Measurements from ENCODE around the gene ACVR1B. TPM values are rescaled to one million over a fixed set of nuclear protein-coding genes. Genes with fewer than 3 reads are reported as not detected.

The ACVR1B gene
- total RNA-seq, 2 experiments from 2014 or later = 7.5 to 8.6 TPM

GRCh38 chr12:52045794-52046199 is 94.3 kb downstream of the ACVR1B start:
- TF ChIP-seq, protein P1, sequence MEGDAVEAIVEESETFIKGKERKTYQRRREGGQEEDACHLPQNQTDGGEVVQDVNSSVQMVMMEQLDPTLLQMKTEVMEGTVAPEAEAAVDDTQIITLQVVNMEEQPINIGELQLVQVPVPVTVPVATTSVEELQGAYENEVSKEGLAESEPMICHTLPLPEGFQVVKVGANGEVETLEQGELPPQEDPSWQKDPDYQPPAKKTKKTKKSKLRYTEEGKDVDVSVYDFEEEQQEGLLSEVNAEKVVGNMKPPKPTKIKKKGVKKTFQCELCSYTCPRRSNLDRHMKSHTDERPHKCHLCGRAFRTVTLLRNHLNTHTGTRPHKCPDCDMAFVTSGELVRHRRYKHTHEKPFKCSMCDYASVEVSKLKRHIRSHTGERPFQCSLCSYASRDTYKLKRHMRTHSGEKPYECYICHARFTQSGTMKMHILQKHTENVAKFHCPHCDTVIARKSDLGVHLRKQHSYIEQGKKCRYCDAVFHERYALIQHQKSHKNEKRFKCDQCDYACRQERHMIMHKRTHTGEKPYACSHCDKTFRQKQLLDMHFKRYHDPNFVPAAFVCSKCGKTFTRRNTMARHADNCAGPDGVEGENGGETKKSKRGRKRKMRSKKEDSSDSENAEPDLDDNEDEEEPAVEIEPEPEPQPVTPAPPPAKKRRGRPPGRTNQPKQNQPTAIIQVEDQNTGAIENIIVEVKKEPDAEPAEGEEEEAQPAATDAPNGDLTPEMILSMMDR (IDR thresholded peaks at IDR 0.05) = no peak
- intact Hi-C loops (cut with micrococcal nuclease) = no loop called here
- POLR2A ChIA-PET = interaction anchor here (0.6 to 2.2 kb wide), 3 partner anchors 9 to 961 kb away, joined by 3 to 7 read pairs (median 3); partner anchors contain the start of gene EIF4B
- Mint-ChIP-seq H3K36me3 (ENCODE audit: low read depth) (peaks cover 15% of the 10 kb centered on the region), H3K27ac (peak overlapping the region; percentile 72), H3K4me3 (no peak overlapping the region), H3K4me1 (ENCODE audit: low read depth) (peaks cover 47% of the 10 kb centered on the region), H3K9me3 (no peaks in the 10 kb centered on the region), H3K27me3 (no peaks in the 10 kb centered on the region)
- ATAC-seq (no peak), DNase-seq (no peak)
- CTCF ChIA-PET = interaction anchor here (1.1 to 19.6 kb wide), 3 partner anchors 11 to 37 kb away, joined by 3 to 310 read pairs (median 3); no protein-coding TSS in a partner anchor

Other genes starting within 250 kb of the ACVR1B start
- under 1 TPM; 0.40 to 0.43 TPM for gene FIGNL2, start 103.0 kb upstream of the ACVR1B start, total RNA-seq
- not detected for gene ANKRD33, start 63.6 kb upstream of the ACVR1B start, total RNA-seq
- gene ACVRL1, start 44.2 kb upstream of the ACVR1B start, total RNA-seq = not detected
- gene TAMALIN, start 55.2 kb downstream of the ACVR1B start, total RNA-seq = 10 to 100 TPM; 26.0 to 26.4 TPM
- 100 to 1,000 TPM; 120 to 128 TPM for gene NR4A1, start 99.7 kb downstream of the ACVR1B start, total RNA-seq
- 10 to 100 TPM; 25.6 to 28.4 TPM for gene ATG101, start 118.3 kb downstream of the ACVR1B start, total RNA-seq
- gene SMIM41, start 128.0 kb downstream of the ACVR1B start, total RNA-seq = not detected
- gene KRT80, start 240.3 kb downstream of the ACVR1B start, total RNA-seq = not detected

All from activated CD8-positive, alpha-beta T cell treated with anti-CD3 and anti-CD28 coated beads for 36 hours (primary cell).